ENCODE results near the gene VSTM2L.

VSTM2L gene

DNA sequence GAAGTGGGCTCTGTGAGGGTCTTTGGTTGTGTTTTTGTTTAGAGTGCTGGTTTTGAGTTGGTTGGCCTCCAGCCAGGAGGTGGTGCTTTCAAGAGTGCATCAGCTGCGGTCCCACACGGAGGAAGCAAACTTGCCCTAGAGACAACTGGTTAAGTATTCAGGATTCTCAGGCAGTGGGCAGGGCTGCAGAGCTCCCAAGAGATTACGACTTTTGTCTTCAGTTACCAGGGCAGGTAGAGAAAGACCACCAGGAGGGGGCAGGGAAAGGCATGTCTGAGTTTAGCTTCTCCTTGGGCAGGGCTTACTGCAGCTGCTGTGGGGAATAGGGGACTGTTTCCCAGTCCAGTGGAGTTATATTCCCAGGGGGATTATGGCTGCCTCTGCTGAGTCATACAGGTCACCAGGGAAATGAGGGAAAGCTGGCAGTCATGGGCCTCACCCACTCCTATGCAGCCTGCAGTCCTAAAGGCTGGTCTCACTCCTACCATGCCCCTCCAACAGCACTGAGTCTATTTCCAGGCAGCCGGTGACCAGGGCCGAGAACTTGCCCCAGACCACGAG lies 66.0 kb downstream of the VSTM2L start:
- peak; percentile 75 for DNase-seq
- H3K9me3 ChIP-seq: no peaks in the 10 kb centered on the region
- TF ChIP-seq, protein P1, sequence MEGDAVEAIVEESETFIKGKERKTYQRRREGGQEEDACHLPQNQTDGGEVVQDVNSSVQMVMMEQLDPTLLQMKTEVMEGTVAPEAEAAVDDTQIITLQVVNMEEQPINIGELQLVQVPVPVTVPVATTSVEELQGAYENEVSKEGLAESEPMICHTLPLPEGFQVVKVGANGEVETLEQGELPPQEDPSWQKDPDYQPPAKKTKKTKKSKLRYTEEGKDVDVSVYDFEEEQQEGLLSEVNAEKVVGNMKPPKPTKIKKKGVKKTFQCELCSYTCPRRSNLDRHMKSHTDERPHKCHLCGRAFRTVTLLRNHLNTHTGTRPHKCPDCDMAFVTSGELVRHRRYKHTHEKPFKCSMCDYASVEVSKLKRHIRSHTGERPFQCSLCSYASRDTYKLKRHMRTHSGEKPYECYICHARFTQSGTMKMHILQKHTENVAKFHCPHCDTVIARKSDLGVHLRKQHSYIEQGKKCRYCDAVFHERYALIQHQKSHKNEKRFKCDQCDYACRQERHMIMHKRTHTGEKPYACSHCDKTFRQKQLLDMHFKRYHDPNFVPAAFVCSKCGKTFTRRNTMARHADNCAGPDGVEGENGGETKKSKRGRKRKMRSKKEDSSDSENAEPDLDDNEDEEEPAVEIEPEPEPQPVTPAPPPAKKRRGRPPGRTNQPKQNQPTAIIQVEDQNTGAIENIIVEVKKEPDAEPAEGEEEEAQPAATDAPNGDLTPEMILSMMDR (IDR thresholded peaks at IDR 0.05; ENCODE audit: low read depth, low read length): peak; percentile 8; the same call in 1 of the 2 replicates
- no peaks in the 10 kb centered on the region for H3K27me3 ChIP-seq
- peaks cover 17% of the 10 kb centered on the region for H3K4me1 ChIP-seq
- H3K36me3 ChIP-seq: no peaks in the 10 kb centered on the region
- peak overlapping the region; percentile 7 for H3K4me3 ChIP-seq (ENCODE audit: low read depth, low read length)

DNA sequence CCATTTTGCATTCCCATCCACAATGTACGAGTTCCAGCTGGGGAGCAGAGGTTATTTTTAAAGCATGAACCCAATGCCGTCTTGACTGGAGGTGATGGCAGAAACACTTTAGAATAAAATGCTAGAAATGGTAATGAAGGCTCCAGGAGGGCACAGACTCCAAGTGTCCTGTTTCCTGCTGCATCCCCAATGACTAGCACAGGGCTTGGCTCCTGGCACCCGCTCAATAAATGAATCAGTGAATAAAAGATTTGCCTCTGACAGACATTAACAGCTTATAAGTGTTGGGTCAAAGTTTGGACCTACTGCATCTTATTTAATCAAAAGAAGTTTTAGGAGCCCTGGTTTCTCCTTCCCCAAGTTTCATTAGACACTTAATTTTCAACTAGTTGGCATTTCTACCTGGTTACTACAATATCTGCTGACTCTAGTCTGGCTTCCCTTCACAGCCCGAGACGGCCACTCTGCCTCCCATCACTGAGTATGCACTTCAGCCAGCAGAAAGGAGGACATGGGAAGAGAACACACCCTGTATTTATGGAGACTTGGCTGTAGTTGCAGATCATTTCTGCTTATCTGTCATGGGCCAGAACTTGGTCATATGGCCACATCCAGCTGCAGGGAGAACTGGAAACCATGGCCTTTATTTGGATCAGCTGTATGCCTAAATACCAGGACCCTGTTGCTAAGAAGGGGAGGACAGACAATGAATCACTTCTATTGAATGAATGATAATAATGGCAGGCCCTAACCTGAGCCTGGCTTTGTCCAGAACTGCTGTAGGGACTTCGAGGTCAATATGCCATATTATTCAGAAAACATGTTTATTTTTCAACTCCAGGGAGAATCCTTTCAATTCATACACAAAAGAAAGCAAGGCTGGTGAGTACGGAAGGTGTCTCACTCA lies 67.3 kb downstream of the VSTM2L start:
- Histone ChIP-seq H3K4me1 (peaks cover 17% of the 10 kb centered on the region), H3K4me3 (ENCODE audit: low read depth, low read length) (no peak overlapping the region), H3K9me3 (no peaks in the 10 kb centered on the region), H3K36me3 (no peaks in the 10 kb centered on the region), H3K27me3 (no peaks in the 10 kb centered on the region)
- TF ChIP-seq, protein P1 (IDR thresholded peaks at IDR 0.05; ENCODE audit: low read depth, low read length): no peak
- DNase-seq: no peak

DNA sequence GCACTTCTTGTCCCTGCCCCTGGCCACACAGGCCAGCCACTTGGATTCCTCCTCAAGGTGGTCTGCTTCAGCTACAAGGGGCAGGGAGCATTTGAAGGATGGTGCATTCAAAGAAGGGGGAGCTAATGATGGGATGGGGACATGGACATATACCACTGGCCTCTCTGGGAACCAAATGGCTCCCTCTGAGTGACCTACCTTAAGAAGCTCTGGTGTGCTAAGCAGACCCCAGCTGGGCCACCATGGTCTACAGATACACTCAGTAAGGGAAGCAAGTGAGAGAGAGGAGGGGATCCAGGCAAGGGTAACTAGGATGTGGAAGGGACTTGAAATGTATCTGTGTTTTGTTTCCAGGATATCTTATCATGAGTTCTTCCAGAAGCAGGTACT lies 67.9 kb downstream of the VSTM2L start:
- Histone ChIP-seq H3K9me3 (no peaks in the 10 kb centered on the region), H3K36me3 (no peaks in the 10 kb centered on the region), H3K4me1 (peaks cover 17% of the 10 kb centered on the region), H3K4me3 (ENCODE audit: low read depth, low read length) (no peak overlapping the region), H3K27me3 (no peaks in the 10 kb centered on the region)
- no peak for DNase-seq
- TF ChIP-seq, protein P1 (IDR thresholded peaks at IDR 0.05; ENCODE audit: low read depth, low read length): no peak

DNA sequence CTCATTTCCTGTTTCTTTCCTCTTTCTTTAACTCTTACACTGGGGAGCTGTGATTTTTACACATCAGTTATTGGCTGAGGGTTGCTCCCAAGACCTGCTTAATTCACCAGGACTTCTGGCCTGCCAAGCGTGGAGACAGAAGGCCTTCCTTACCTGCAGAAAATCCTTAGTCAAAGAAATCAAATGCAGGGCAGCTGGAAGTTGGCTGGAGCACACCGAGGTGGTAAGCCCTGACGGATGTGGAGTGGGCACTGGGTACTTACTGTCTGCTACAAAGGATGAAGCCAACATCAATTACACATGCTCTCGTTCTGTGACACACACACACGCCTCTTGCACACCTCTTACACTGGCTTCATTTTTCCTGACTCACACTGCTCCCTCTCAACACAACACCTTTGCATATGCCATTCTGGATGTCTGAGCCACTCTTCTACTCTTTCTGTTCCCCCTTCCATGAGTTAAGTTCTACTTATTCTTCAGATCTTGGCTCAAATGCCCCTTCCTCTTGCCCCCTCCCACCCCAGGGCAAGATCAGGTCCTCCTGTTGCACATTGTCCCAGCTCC lies 68.7 kb downstream of the VSTM2L start:
- TF ChIP-seq, protein P1 (IDR thresholded peaks at IDR 0.05; ENCODE audit: low read depth, low read length): no peak
- peaks cover 17% of the 10 kb centered on the region for H3K4me1 ChIP-seq
- DNase-seq: no peak
- H3K36me3 ChIP-seq: no peaks in the 10 kb centered on the region
- H3K9me3 ChIP-seq: no peaks in the 10 kb centered on the region
- H3K4me3 ChIP-seq (ENCODE audit: low read depth, low read length): no peak overlapping the region
- no peaks in the 10 kb centered on the region for H3K27me3 ChIP-seq

DNA sequence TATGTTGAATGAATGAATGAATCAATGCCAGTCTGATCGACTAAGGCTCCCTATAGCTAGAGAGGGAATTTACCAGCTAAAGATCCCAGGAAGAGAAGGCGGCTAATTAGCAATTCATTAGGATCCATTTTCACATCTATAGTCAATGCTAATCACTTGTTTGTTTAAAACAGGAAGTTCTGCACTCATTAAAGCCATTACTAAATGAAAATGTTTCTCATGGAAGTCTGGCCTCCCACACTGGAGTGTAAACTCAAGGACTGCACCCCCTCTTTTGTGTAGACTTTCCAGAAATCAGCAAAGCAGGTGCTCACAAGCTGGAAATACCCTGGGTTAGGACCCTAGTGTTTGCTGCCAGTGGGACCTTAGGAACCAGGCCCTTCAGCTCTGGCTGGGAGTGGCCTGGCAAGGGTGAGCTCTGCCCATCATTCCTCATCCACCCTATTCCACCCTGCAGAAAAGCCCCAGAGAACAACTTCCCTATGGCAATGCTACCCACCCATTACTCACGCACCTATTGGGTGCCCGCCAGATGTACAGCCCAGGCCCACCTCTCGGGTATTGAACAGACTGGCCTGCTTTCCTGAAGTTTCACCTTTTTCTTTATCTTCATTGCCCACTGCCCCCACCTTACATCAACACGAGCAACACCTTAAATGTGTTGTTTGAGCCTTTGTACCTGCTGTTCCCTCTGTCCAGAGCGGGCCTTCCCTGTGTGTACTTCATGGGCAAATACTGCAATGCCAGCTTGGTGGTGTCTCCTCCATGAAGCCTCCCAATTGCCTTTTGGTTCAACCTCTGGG lies 69.5 kb downstream of the VSTM2L start:
- TF ChIP-seq, protein P1 (IDR thresholded peaks at IDR 0.05; ENCODE audit: low read depth, low read length): no peak
- no peaks in the 10 kb centered on the region for H3K36me3 ChIP-seq
- H3K9me3 ChIP-seq: no peaks in the 10 kb centered on the region
- DNase-seq: no peak
- H3K27me3 ChIP-seq: no peaks in the 10 kb centered on the region
- no peak overlapping the region for H3K4me3 ChIP-seq (ENCODE audit: low read depth, low read length)
- H3K4me1 ChIP-seq: peaks cover 17% of the 10 kb centered on the region

Data from BE2C (cell line).